Activated CD4-positive, alpha-beta T cell treated with anti-CD3 and anti-CD28 coated beads for 36 hours (primary cell): Measurements from ENCODE around the gene RDH5. TPM values are rescaled to one million over a fixed set of nuclear protein-coding genes. Genes with fewer than 3 reads are reported as not detected.
A peak's percentile ranks its signal among the peaks of the same experiment; 100 is the strongest.

Experiments
- ATAC-seq: fragments of 200-7000 bp; cut with Tn5 transposase; one replicate; pipeline ENCODE4 v1.10.0; 2021; ENCODE audit warnings: mild to moderate bottlenecking, moderate library complexity
- CTCF ChIA-PET: fragments of 350-600 bp; sonication (Branson Sonifier 250); formaldehyde crosslinking; loops from one replicate; lab custom pipeline; 2021; ENCODE audit warnings: antibody characterized with exemption; lab: Charles Lee
- POLR2A ChIA-PET: fragments of 350-600 bp; sonication (Branson Sonifier 250); formaldehyde crosslinking; loops from one replicate; lab custom pipeline; 2021; ENCODE audit warnings: antibody characterized with exemption, inconsistent platforms; lab: Charles Lee
- DNase-seq: peaks from one replicate; pipeline ENCODE4 v3.0.0-alpha.2; 2020
- H3K27ac Mint-ChIP-seq: one replicate; pipeline ENCODE4 v1.8.0; 2021; ENCODE audit warnings: mixed read lengths
- H3K27me3 Mint-ChIP-seq: one replicate; pipeline ENCODE4 v1.8.0; 2021; ENCODE audit warnings: mixed read lengths
- H3K36me3 Mint-ChIP-seq: one replicate; pipeline ENCODE4 v1.8.0; 2021; ENCODE audit warnings: low read depth, mixed read lengths
- H3K4me1 Mint-ChIP-seq: one replicate; pipeline ENCODE4 v1.8.0; 2021; ENCODE audit warnings: mixed read lengths
- H3K4me3 Mint-ChIP-seq: one replicate; pipeline ENCODE4 v1.8.0; 2021; ENCODE audit warnings: mild to moderate bottlenecking, moderate library complexity, mixed read lengths
- H3K9me3 Mint-ChIP-seq: one replicate; pipeline ENCODE4 v1.8.0; 2021; ENCODE audit warnings: low read depth, mixed read lengths
- intact Hi-C, 2 experiments: fragments of 100-400 bp; cut with DNase I in 1 of 2; cut with micrococcal nuclease in 1 of 2; formaldehyde crosslinking; loops; one replicate each; pipeline versions ENCODE4 v1.14.2 to v1.15.1; 2022 to 2024; cut with DNase I, micrococcal nuclease
- total RNA-seq, 2 experiments: library from RNA; stranded (reverse); gene quantifications; one replicate each; pipeline ENCODE4 v1.2.3, GENCODE V29; 2021

Gene RDH5
- total RNA-seq, 2 experiments from 2014 or later: 9.6 to 12.2 TPM

GRCh38 chr12:55738123-55739024 lies 18.2 kb downstream of the RDH5 start:
- intact Hi-C loops: loop anchor here (1.0 to 5.0 kb wide), 17 partner anchors 9 to 486 kb away; partner anchors contain the start of genes RPS26 (in 2 of the 2), SARNP (in 2 of the 2), BLOC1S1 (in 1 of the 2) and CD63 (in 1 of the 2)
- H3K4me3 Mint-ChIP-seq: peak overlapping the region; percentile 68
- H3K36me3 Mint-ChIP-seq: no peaks in the 10 kb centered on the region
- no peaks in the 10 kb centered on the region for H3K9me3 Mint-ChIP-seq
- ATAC-seq: peak; percentile 82
- H3K27me3 Mint-ChIP-seq: no peaks in the 10 kb centered on the region
- peaks cover 23% of the 10 kb centered on the region for H3K4me1 Mint-ChIP-seq
- ChIA-PET POLR2A (interaction anchor here (0.6 to 1.5 kb wide), 9 partner anchors 9 to 380 kb away, joined by 3 to 13 read pairs (median 4); partner anchors contain the start of genes CD63, ORMDL2, PA2G4 and RAB5B), CTCF (interaction anchor here (0.6 to 5.1 kb wide), 76 partner anchors 9 to 1237 kb away, joined by 3 to 69 read pairs (median 5); partner anchors contain the start of genes BLOC1S1, CD63, DGKA and DNAJC14)
- DNase-seq: peak; percentile 88
- H3K27ac Mint-ChIP-seq: peak overlapping the region; percentile 76

- intact Hi-C loops: loop anchor here (2.0 to 5.0 kb wide), 9 partner anchors 58 to 486 kb away; partner anchors contain the start of genes DGKA (in 1 of the 2), NABP2 (in 1 of the 2), PYM1 (in 1 of the 2) and RPL41 (in 1 of the 2)
- H3K27me3 Mint-ChIP-seq: no peaks in the 10 kb centered on the region
- H3K27ac Mint-ChIP-seq: no peak overlapping the region
- no peak for DNase-seq
- CTCF ChIA-PET: interaction anchor here (0.6 to 5.1 kb wide), 69 partner anchors 9 to 1238 kb away, joined by 3 to 69 read pairs (median 5); partner anchors contain the start of genes BLOC1S1, CD63, DGKA and DNAJC14
- no peaks in the 10 kb centered on the region for H3K9me3 Mint-ChIP-seq
- no peak for ATAC-seq
- H3K36me3 Mint-ChIP-seq: no peaks in the 10 kb centered on the region
- POLR2A ChIA-PET: interaction anchor here (0.6 to 1.5 kb wide), 9 partner anchors 9 to 379 kb away, joined by 3 to 13 read pairs (median 4); partner anchors contain the start of genes CD63, ORMDL2, PA2G4 and RAB5B
- H3K4me3 Mint-ChIP-seq: peak overlapping the region; percentile 68
- peaks cover 23% of the 10 kb centered on the region for H3K4me1 Mint-ChIP-seq
Observed at GRCh38 chr12:55739025-55739378, 18.8 kb downstream of the RDH5 start.

- DNase-seq: no peak
- POLR2A ChIA-PET: interaction anchor here (0.5 to 2.3 kb wide), 3 partner anchors 225 to 305 kb away, joined by 3 to 6 read pairs (median 4); partner anchors contain the start of gene RAB5B
- ATAC-seq: no peak
- Mint-ChIP-seq H3K36me3 (no peaks in the 10 kb centered on the region), H3K4me3 (peak overlapping the region; percentile 73), H3K4me1 (peaks cover 37% of the 10 kb centered on the region), H3K9me3 (no peaks in the 10 kb centered on the region), H3K27me3 (no peaks in the 10 kb centered on the region), H3K27ac (peak overlapping the region; percentile 59)
- intact Hi-C loops: loop anchor here in 1 of 2 experiments (10.0 kb wide), 1 partner anchor 513 kb away; the partner anchor contains the start of gene ANKRD52
- CTCF ChIA-PET: interaction anchor here (0.6 to 1.5 kb wide), 6 partner anchors 12 to 83 kb away, joined by 3 to 12 read pairs (median 3); partner anchors contain the start of genes ORMDL2 and SARNP
Observed at GRCh38 chr12:55741931-55742680, 21.9 kb downstream of the RDH5 start.

- Mint-ChIP-seq H3K9me3 (no peaks in the 10 kb centered on the region), H3K27ac (peak within 1 kb of the TSS; percentile 59), H3K36me3 (no peaks in the 10 kb centered on the region), H3K27me3 (no peaks in the 10 kb centered on the region), H3K4me1 (peaks cover 29% of the 10 kb centered on the region), H3K4me3 (peak within 1 kb of the TSS; percentile 82)
- POLR2A ChIA-PET: interaction anchor here (0.5 to 2.3 kb wide), 4 partner anchors 197 to 304 kb away, joined by 3 to 6 read pairs (median 4); partner anchors contain the start of gene RAB5B
- intact Hi-C loops: loop anchor here (1.0 to 10.0 kb wide), 4 partner anchors 74 to 512 kb away; partner anchors contain the start of genes SARNP (in 2 of the 2) and ANKRD52 (in 1 of the 2)
- peak; percentile 88 for DNase-seq
- peak; percentile 75 for ATAC-seq
- CTCF ChIA-PET: interaction anchor here (0.6 to 2.1 kb wide), 8 partner anchors 9 to 196 kb away, joined by 3 to 12 read pairs (median 4); partner anchors contain the start of genes CD63, ORMDL2 and SARNP
Observed at GRCh38 chr12:55742719-55743405, 22.7 kb downstream of the RDH5 start, which contains the start of gene GDF11. GDF11 (plus strand) TSS chr12:55743122; CDS start chr12:55743317, 195 bp downstream.

- DNase-seq (peak; percentile 74), ATAC-seq (peak; percentile 55)
- no peaks in the 10 kb centered on the region for H3K27me3 Mint-ChIP-seq
- ChIA-PET POLR2A (interaction anchor here (0.5 to 2.3 kb wide), 5 partner anchors 10 to 231 kb away, joined by 3 to 6 read pairs (median 3); partner anchors contain the start of gene RAB5B), CTCF (interaction anchor here (0.5 to 2.5 kb wide), 17 partner anchors 9 to 297 kb away, joined by 3 to 9 read pairs (median 3); partner anchors contain the start of gene CD63)
- H3K27ac Mint-ChIP-seq: peak overlapping the region; percentile 28
- intact Hi-C loops: loop anchor here (1.0 to 10.0 kb wide), 5 partner anchors 17 to 511 kb away; partner anchors contain the start of genes SARNP (in 2 of the 2) and ANKRD52 (in 1 of the 2)
- H3K4me3 Mint-ChIP-seq: peak overlapping the region; percentile 82
- peaks cover 24% of the 10 kb centered on the region for H3K4me1 Mint-ChIP-seq
- no peaks in the 10 kb centered on the region for H3K36me3 Mint-ChIP-seq
- H3K9me3 Mint-ChIP-seq: no peaks in the 10 kb centered on the region
Observed at GRCh38 chr12:55743406-55744339, 23.5 kb downstream of the RDH5 start.

GRCh38 chr12:55744340-55745030 lies 24.3 kb downstream of the RDH5 start:
- POLR2A ChIA-PET: interaction anchor here (0.5 to 2.3 kb wide), 4 partner anchors 11 to 230 kb away, joined by 3 to 6 read pairs (median 3); partner anchors contain the start of gene RAB5B
- Mint-ChIP-seq H3K4me3 (peak overlapping the region; percentile 82), H3K27ac (no peak overlapping the region), H3K36me3 (no peaks in the 10 kb centered on the region), H3K9me3 (no peaks in the 10 kb centered on the region), H3K4me1 (peaks cover 24% of the 10 kb centered on the region), H3K27me3 (no peaks in the 10 kb centered on the region)
- CTCF ChIA-PET: interaction anchor here (0.5 to 2.5 kb wide), 16 partner anchors 10 to 296 kb away, joined by 3 to 9 read pairs (median 4); partner anchors contain the start of gene BLOC1S1
- no peak for DNase-seq
- no peak for ATAC-seq
- intact Hi-C loops: loop anchor here (2.0 to 10.0 kb wide), 2 partner anchors 16 to 510 kb away; partner anchors contain the start of gene ANKRD52 (in 1 of the 2)

- peaks cover 24% of the 10 kb centered on the region for H3K4me1 Mint-ChIP-seq
- peak overlapping the region; percentile 82 for H3K4me3 Mint-ChIP-seq
- no peak for DNase-seq
- no peaks in the 10 kb centered on the region for H3K36me3 Mint-ChIP-seq
- intact Hi-C loops: loop anchor here (2.0 to 10.0 kb wide), 2 partner anchors 15 to 509 kb away; partner anchors contain the start of gene ANKRD52 (in 1 of the 2)
- POLR2A ChIA-PET: no interaction called here
- CTCF ChIA-PET: interaction anchor here (0.5 to 4.4 kb wide), 13 partner anchors 8 to 295 kb away, joined by 3 to 39 read pairs (median 4); partner anchors contain the start of gene BLOC1S1
- no peaks in the 10 kb centered on the region for H3K9me3 Mint-ChIP-seq
- H3K27ac Mint-ChIP-seq: peak overlapping the region; percentile 4
- ATAC-seq: no peak
- H3K27me3 Mint-ChIP-seq: no peaks in the 10 kb centered on the region
Observed at GRCh38 chr12:55745361-55746173, 25.4 kb downstream of the RDH5 start.
